Suprapubic skin (tissue), 4 donors: ENCODE data around the gene DMKN. TPM values are rescaled to one million over a fixed set of nuclear protein-coding genes. Genes with fewer than 3 reads are reported as not detected.
A peak's percentile ranks its signal among the peaks of the same experiment; 100 is the strongest.

Experiments
- DNase-seq, 2 donors: peaks; one replicate each; pipeline ENCODE4 v3.0.0-alpha.2; 2019; ENCODE audit warnings: low spot score in 2 of 2
- H3K27ac ChIP-seq: fragments of 200-600 bp; sonication (generic); one replicate; pipeline ENCODE4 v1.5.1; 2019
- H3K27me3 ChIP-seq: fragments of 200-600 bp; sonication (generic); one replicate; pipeline ENCODE4 v1.5.1; 2019
- H3K36me3 ChIP-seq: fragments of 200-600 bp; sonication (generic); one replicate; pipeline ENCODE4 v1.5.1; 2019
- H3K4me1 ChIP-seq: fragments of 200-600 bp; sonication (generic); one replicate; pipeline ENCODE4 v1.5.1; 2019
- H3K4me3 ChIP-seq: fragments of 200-600 bp; sonication (generic); one replicate; pipeline ENCODE4 v1.5.1; 2019; ENCODE audit warnings: mild to moderate bottlenecking
- H3K9me3 ChIP-seq: fragments of 200-600 bp; sonication (generic); one replicate; pipeline ENCODE4 v1.5.1; 2019
- CTCF ChIP-seq, 2 donors: fragments of 200-600 bp in 1 of 2; fragments of 450-650 bp in 1 of 2; sonication (generic) in 1 of 2; IDR thresholded peaks; one replicate each; pipeline ENCODE4 v1.5.1; 2016 to 2019; ENCODE audit warnings: antibody characterized with exemption in 2 of 2, mild to moderate bottlenecking in 1 of 2, moderate library complexity in 1 of 2
- EP300 ChIP-seq: sonication (generic); formaldehyde crosslinking; IDR thresholded peaks from one replicate; pipeline ENCODE4 v1.6.1; 2017; ENCODE audit warnings: antibody characterized with exemption
- POLR2A ChIP-seq, 2 donors: fragments of 450-650 bp; IDR thresholded peaks; one replicate each; pipeline ENCODE4 v1.6.1; 2017; ENCODE audit warnings: antibody characterized with exemption in 2 of 2, mild to moderate bottlenecking in 2 of 2, moderate library complexity in 2 of 2
- POLR2AphosphoS5 ChIP-seq, 3 donors: sonication (generic); formaldehyde crosslinking; IDR thresholded peaks; one replicate each; pipeline ENCODE4 v1.6.1; 2017; ENCODE audit warnings: antibody characterized with exemption in 3 of 3
- WGBS: methylation state at CpG from one replicate; pipeline ENCODE4 v1.1.5; 2018; 5-methylcytosine and 5-hydroxymethylcytosine counted together
- total RNA-seq, 4 donors: library from RNA; depleted of rRNA; stranded (reverse); fragments of >200 nt; gene quantifications; one replicate each; pipeline ENCODE4 v1.1.0, GENCODE V29; 2016

Gene DMKN
- 1,000 to 10,000 TPM; 2,237 to 6,229 (median 5,437) TPM for total RNA-seq

GRCh38 chr19:35513628-35514281, at the start of gene DMKN:
DMKN (minus strand) TSS chr19:35513649; CDS start chr19:35513475, 174 bp downstream.
- TF ChIP-seq POLR2AphosphoS5 (IDR thresholded peaks at IDR 0.05) (no peak), EP300 (no peak), CTCF (IDR thresholded peaks at IDR 0.05) (no peak), POLR2A (IDR thresholded peaks at IDR 0.05) (no peak)
- Histone ChIP-seq H3K36me3 (no peaks in the 10 kb centered on the region), H3K27ac (peak within 1 kb of the TSS; percentile 81), H3K27me3 (peaks cover 37% of the 10 kb centered on the region), H3K4me3 (peak within 1 kb of the TSS; percentile 11), H3K4me1 (peaks cover 38% of the 10 kb centered on the region), H3K9me3 (no peaks in the 10 kb centered on the region)
- 29% methylated on average over 14 of the region's 15 CpGs for WGBS
- DNase-seq, result no peak

DNA sequence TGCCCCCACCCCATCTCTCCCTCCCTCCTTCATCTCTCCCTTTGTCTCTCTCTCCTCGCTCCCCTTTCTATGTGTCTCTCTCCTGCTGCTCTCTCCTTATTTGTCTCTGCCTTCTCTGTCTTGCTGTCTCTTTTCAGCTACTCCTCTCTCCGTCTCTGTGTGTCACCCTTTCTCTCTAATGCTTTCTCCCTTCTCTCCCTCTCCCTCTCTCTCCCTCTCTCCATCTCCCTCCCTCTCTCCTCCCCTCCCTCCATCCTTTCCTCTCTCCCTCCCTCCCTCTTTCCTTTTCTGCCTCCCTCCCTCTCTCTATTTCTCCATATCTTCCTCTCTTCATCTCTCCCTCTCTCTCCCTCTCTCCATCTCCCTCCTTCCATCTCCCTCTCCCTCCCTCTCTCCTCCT, 49.3 kb upstream of the DMKN start:
- WGBS, result 75% methylated on average over 2 of the region's 2 CpGs
- peaks cover 70% of the 10 kb centered on the region for H3K27me3 ChIP-seq
- no peak overlapping the region for H3K27ac ChIP-seq
- no peaks in the 10 kb centered on the region for H3K36me3 ChIP-seq
- no peak for DNase-seq
- no peak overlapping the region for H3K4me3 ChIP-seq
- peaks cover 10% of the 10 kb centered on the region for H3K4me1 ChIP-seq
- no peak for TF ChIP-seq POLR2AphosphoS5 (IDR thresholded peaks at IDR 0.05)
- TF ChIP-seq POLR2A (IDR thresholded peaks at IDR 0.05), result no peak
- TF ChIP-seq CTCF (IDR thresholded peaks at IDR 0.05), result no peak
- TF ChIP-seq EP300, result no peak
- H3K9me3 ChIP-seq, result no peaks in the 10 kb centered on the region

DNA sequence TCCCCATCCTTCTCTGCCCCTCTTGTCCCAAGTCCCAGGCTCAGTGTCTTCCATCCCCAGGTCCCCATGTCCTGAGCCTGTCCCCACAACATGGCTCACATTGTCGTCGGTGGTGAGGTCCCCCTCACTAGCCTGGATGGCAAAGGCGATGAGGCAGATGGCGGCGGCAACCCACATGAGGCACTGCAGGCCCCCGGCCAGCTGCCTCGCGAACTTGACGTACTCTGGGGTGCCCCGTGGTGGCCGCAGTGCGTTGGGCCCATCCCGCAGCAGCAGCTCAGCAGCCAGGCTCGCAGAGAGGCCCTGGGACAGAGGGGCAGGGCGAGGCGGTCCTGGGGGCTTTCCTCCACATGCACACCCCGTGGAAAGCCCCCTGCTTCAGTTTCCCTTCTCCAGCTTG, 48.9 kb upstream of the DMKN start:
- H3K9me3 ChIP-seq, result no peaks in the 10 kb centered on the region
- peaks cover 74% of the 10 kb centered on the region for H3K27me3 ChIP-seq
- peak in 1 of 2 donors; percentile 72 for DNase-seq
- H3K36me3 ChIP-seq, result no peaks in the 10 kb centered on the region
- TF ChIP-seq CTCF (IDR thresholded peaks at IDR 0.05), result no peak
- no peak overlapping the region for H3K27ac ChIP-seq
- H3K4me3 ChIP-seq, result no peak overlapping the region
- H3K4me1 ChIP-seq, result peaks cover 13% of the 10 kb centered on the region
- WGBS, result 63% methylated on average over 12 of the region's 17 CpGs

GRCh38 chr19:35561436-35561835, 48.0 kb upstream of the DMKN start:
- no peaks in the 10 kb centered on the region for H3K9me3 ChIP-seq
- H3K4me3 ChIP-seq, result no peak overlapping the region
- peaks cover 13% of the 10 kb centered on the region for H3K4me1 ChIP-seq
- no peak overlapping the region for H3K27ac ChIP-seq
- TF ChIP-seq POLR2AphosphoS5 (IDR thresholded peaks at IDR 0.05) (no peak), EP300 (no peak), POLR2A (IDR thresholded peaks at IDR 0.05) (no peak), CTCF (IDR thresholded peaks at IDR 0.05) (no peak)
- WGBS, result 84% methylated on average over 6 of the region's 6 CpGs
- H3K27me3 ChIP-seq, result peaks cover 74% of the 10 kb centered on the region
- peak in 1 of 2 donors; percentile 53 for DNase-seq
- H3K36me3 ChIP-seq, result no peaks in the 10 kb centered on the region

DNA sequence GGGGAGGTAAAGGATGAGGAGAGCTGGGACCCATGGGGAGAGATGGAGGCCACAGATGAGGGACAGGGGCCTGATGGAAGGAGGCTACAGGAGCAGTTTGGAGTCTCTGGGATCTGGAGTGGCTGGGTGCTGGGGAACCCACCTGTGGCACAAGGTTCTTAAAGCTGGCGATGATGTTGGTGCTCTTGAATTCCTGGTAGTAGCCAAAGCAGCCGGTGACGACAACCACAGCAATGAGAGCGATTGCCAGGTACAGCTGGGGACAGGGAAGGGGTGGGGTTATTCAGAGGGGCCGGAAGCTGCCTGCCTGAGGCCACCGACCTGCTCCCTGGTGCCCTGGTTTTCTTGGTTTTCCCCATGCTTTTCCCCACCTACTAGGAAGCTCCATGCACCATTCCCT, 47.2 kb upstream of the DMKN start:
- Histone ChIP-seq H3K27me3 (peaks cover 74% of the 10 kb centered on the region), H3K9me3 (no peaks in the 10 kb centered on the region), H3K4me1 (peaks cover 13% of the 10 kb centered on the region), H3K36me3 (no peaks in the 10 kb centered on the region), H3K4me3 (no peak overlapping the region), H3K27ac (no peak overlapping the region)
- DNase-seq, result no peak
- no peak for TF ChIP-seq EP300
- TF ChIP-seq POLR2A (IDR thresholded peaks at IDR 0.05), result no peak
- TF ChIP-seq CTCF (IDR thresholded peaks at IDR 0.05), result no peak
- no peak for TF ChIP-seq POLR2AphosphoS5 (IDR thresholded peaks at IDR 0.05)
- WGBS, result 56% methylated on average over 6 of the region's 6 CpGs
